ENCODE results near the gene CNPY4. TPM values are rescaled to one million over a fixed set of nuclear protein-coding genes. Genes with fewer than 3 reads are reported as not detected.

CNPY4 gene
- total RNA-seq, 1 experiment from 2014 or later: 10.4 TPM

GRCh38 chr7:100098913-100099312 lies 20.5 kb upstream of the CNPY4 start:
- Histone ChIP-seq H4K20me1 (ENCODE audit: control insufficient read depth, insufficient read depth, insufficient read length) (no peaks in the 10 kb centered on the region), H4K8ac (replicated peaks; ENCODE audit: insufficient read length, low read depth, low read length) (no peak overlapping the region), H2BK120ac (ENCODE audit: low read depth, low read length, poor library complexity, severe bottlenecking) (no peak overlapping the region), H3K4me2 (ENCODE audit: insufficient read depth, insufficient read length, low read length) (no peak overlapping the region), H3K79me1 (ENCODE audit: insufficient read depth, low read depth, low read length, poor library complexity, severe bottlenecking) (peaks cover 3% of the 10 kb centered on the region), H3K9ac (ENCODE audit: extremely low read depth, insufficient read length, low read length) (peak overlapping the region; percentile 9), H3K27ac (ENCODE audit: insufficient read length, low read depth, low read length) (peak overlapping the region; percentile 18), H3K23me2 (ENCODE audit: insufficient read length, low read depth, low read length, poor library complexity, severe bottlenecking) (no peaks in the 10 kb centered on the region), H3K4me1 (ENCODE audit: insufficient read depth, low read length) (no peaks in the 10 kb centered on the region), H4K5ac (ENCODE audit: insufficient read length, low read depth, low read length) (no peak overlapping the region), H3K27me3 (ENCODE audit: insufficient read depth, low read length) (no peaks in the 10 kb centered on the region), H2AFZ (ENCODE audit: low read length) (no peak overlapping the region), H4K91ac (ENCODE audit: insufficient read length, low read depth, low read length) (no peak overlapping the region), H3T11ph (ENCODE audit: low read length) (no peak overlapping the region), H2BK20ac (ENCODE audit: low read depth, low read length, poor library complexity, severe bottlenecking) (no peak overlapping the region), H3K23ac (ENCODE audit: insufficient read length, low read depth, low read length) (no peak overlapping the region), H3K4ac (ENCODE audit: low read depth, low read length) (no peak overlapping the region), H2BK12ac (ENCODE audit: insufficient read length, low read depth, low read length) (no peak overlapping the region), H3K18ac (ENCODE audit: insufficient read length, low read depth, low read length) (no peak overlapping the region), H3K14ac (ENCODE audit: insufficient read depth, low read length) (no peak overlapping the region), H3K9me3 (ENCODE audit: control insufficient read depth, low read depth, low read length) (no peaks in the 10 kb centered on the region), H2AK5ac (ENCODE audit: insufficient read length, low read length) (no peak overlapping the region), H2BK5ac (ENCODE audit: insufficient read length, low read length) (no peak overlapping the region), H3K79me2 (ENCODE audit: insufficient read depth, low read length) (peaks cover 5% of the 10 kb centered on the region; the same call in 1 of the 2 replicates), H2BK15ac (ENCODE audit: low read depth, low read length) (no peak overlapping the region), H3K56ac (ENCODE audit: insufficient read length, low read depth, low read length) (no peak overlapping the region)
- no peaks in the 10 kb centered on the region; the same call in 1 of the 2 replicates for H3K27me3 Mint-ChIP-seq (ENCODE audit: low read depth)
- peaks cover 62 to 79% (median 74%) of the 10 kb centered on the region in 3 experiments for H3K36me3 Mint-ChIP-seq (ENCODE audit: insufficient read depth in 1 of 3, low read depth in 3 of 3)
- peaks cover 20 to 34% of the 10 kb centered on the region in 2 experiments for H3K4me1 Mint-ChIP-seq
- DNase-seq: no peak
- no CpG with 5 or more reads among the region's 10 CpGs for WGBS (ENCODE audit: extremely low coverage, insufficient read length, low lambda C conversion rate)
- peak overlapping the region; percentile 93 to 95 for H3K4me3 Mint-ChIP-seq
- H3K9me3 Mint-ChIP-seq: peaks cover 0 to 3% of the 10 kb centered on the region in 2 experiments; a peak in 1 of 5 replicates
- no peak for TF ChIP-seq CTCF (conservative IDR thresholded peaks at IDR 0.05)
- peak overlapping the region; percentile 95 to 99 (median 95); a peak in 6 of 7 replicates for H3K27ac Mint-ChIP-seq

Data from H9 (cell line).